ENCODE results near the gene FOXP4.

The FOXP4 gene

DNA sequence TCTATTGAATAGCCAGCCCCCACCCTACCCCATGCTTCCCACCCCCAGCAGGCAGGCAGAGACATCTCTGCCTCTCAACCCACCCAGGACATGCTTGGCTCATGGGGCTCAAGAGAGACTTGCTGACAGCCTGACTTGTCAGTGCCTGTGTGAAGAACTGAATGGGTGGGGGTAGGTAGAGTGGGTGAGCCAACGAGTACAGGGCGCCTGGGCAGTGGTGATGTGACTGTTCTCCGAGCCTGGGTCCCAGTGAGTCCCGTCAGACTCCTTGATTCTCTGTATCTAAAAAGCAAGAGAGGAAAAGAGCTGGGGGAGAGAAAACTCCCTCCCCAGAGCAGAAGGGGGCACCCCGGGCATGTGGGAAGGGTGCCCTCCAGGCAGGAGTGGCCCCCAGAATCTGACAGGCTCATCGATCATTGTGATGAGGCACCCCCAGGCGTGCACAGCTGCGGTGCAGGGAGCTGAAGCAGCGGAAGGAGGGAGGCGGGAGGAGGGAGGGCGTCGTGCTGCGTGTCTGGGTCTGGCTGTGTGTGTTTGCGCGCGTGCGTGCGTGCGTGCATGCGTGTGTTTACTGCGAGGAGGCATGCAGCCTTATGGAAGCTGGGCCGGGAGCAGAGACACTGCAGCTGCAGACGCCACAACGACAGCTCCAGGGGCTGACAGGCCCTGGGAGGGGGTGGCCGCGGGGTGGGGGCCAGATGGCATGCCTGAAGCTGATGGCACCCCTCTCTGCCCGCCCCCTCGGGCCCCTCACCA is 40.2 kb downstream of the FOXP4 start:
- no peak for DNase-seq (ENCODE audit: low read depth, low spot score)
- H3K4me3 ChIP-seq (ENCODE audit: low read depth, low read length): no peak overlapping the region
- TF ChIP-seq, protein P1, sequence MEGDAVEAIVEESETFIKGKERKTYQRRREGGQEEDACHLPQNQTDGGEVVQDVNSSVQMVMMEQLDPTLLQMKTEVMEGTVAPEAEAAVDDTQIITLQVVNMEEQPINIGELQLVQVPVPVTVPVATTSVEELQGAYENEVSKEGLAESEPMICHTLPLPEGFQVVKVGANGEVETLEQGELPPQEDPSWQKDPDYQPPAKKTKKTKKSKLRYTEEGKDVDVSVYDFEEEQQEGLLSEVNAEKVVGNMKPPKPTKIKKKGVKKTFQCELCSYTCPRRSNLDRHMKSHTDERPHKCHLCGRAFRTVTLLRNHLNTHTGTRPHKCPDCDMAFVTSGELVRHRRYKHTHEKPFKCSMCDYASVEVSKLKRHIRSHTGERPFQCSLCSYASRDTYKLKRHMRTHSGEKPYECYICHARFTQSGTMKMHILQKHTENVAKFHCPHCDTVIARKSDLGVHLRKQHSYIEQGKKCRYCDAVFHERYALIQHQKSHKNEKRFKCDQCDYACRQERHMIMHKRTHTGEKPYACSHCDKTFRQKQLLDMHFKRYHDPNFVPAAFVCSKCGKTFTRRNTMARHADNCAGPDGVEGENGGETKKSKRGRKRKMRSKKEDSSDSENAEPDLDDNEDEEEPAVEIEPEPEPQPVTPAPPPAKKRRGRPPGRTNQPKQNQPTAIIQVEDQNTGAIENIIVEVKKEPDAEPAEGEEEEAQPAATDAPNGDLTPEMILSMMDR (IDR thresholded peaks at IDR 0.05; ENCODE audit: insufficient read depth, low read length, missing control alignments): no peak
- ChIA-PET POLR2A (no interaction called here), CTCF (interaction anchor here (1.3 to 11.4 kb wide), 7 partner anchors 9 to 218 kb away, joined by 3 to 121 read pairs (median 10); no protein-coding TSS in a partner anchor)

DNA sequence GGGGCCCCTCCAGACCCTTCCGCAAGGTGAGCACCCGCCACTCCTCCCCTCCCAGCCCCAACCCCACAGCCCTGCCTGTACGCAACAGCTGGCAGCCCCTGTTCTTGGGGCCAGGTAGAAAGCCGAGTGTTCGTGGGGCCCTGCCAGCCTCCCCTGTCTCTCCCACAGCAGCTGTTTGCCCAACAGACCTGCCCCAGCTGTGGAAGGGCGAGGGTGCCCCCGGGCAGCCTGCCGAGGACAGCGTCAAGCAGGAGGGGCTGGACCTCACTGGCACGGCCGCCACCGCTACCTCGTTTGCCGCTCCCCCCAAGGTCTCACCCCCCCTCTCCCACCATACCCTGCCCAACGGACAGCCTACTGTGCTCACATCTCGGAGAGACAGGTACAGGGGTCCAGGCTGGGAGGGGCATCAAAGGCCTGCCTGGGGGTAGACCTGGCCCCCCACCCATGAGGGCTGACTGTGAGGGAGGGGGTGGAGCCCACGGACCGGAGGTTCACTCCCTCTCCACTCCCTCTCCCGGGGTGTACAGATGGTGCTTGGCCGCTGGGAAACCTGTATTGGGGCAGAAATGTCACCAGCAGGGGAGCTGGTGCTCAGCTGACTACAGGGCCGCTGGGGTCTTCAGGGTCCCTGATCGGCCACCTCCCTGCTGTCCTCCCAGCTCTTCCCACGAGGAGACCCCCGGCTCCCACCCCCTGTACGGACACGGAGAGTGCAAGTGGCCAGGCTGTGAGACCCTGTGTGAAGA is 41.1 kb downstream of the FOXP4 start:
- ChIA-PET POLR2A (no interaction called here), CTCF (interaction anchor here (1.5 to 21.2 kb wide), 8 partner anchors 8 to 219 kb away, joined by 4 to 481 read pairs (median 18); no protein-coding TSS in a partner anchor)
- TF ChIP-seq, protein P1 (IDR thresholded peaks at IDR 0.05; ENCODE audit: insufficient read depth, low read length, missing control alignments): no peak
- DNase-seq (ENCODE audit: low read depth, low spot score): no peak
- no peak overlapping the region for H3K4me3 ChIP-seq (ENCODE audit: low read depth, low read length)

DNA sequence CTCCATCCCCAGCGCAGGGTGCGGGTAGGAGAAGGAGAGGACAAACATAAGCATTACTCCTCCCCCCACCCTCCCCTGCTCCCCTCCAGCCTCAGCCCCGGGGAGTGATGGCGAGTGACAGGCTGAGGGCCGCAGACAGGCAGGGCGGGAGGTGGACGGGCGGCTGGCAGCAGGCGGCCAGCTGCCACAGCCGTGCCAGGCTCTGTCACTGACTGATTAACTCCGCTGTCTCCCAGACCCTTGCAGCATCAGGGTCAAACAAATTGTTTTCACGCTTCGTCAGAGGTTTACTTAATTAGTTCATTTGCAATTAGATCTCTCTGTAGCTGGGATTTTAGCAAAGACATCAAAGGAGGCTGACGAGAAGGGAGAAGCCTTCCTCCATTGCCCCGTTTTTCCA is 41.9 kb downstream of the FOXP4 start:
- no peak for DNase-seq (ENCODE audit: low read depth, low spot score)
- CTCF ChIA-PET: interaction anchor here (0.6 to 21.2 kb wide), 11 partner anchors 8 to 216 kb away, joined by 3 to 481 read pairs (median 9); no protein-coding TSS in a partner anchor
- H3K4me3 ChIP-seq (ENCODE audit: low read depth, low read length): no peak overlapping the region
- POLR2A ChIA-PET: no interaction called here
- TF ChIP-seq, protein P1 (IDR thresholded peaks at IDR 0.05; ENCODE audit: insufficient read depth, low read length, missing control alignments): no peak

DNA sequence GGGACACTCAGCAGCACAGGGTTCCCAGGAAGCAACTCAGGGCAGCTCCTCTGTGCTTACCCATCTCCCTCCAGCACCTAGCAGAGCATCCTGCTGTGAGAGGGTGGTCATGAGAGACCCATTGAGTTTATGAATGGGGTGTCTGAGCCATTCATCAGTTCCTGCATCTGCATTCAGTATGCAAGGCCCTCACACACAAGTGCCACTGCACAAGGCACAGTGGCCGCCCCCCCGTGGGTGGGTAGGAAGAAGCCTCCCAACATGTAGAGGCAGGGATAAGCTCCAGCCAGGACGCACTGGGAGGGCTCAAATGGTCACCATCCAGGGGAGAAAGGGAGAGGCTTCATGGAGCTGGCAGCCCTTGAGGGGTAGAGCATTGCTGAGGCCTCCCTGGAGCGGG is 43.0 kb downstream of the FOXP4 start:
- DNase-seq (ENCODE audit: low read depth, low spot score): no peak
- ChIA-PET POLR2A (no interaction called here), CTCF (interaction anchor here (1.1 to 21.2 kb wide), 14 partner anchors 8 to 217 kb away, joined by 3 to 481 read pairs (median 4); no protein-coding TSS in a partner anchor)
- TF ChIP-seq, protein P1 (IDR thresholded peaks at IDR 0.05; ENCODE audit: insufficient read depth, low read length, missing control alignments): no peak
- H3K4me3 ChIP-seq (ENCODE audit: low read depth, low read length): no peak overlapping the region

DNA sequence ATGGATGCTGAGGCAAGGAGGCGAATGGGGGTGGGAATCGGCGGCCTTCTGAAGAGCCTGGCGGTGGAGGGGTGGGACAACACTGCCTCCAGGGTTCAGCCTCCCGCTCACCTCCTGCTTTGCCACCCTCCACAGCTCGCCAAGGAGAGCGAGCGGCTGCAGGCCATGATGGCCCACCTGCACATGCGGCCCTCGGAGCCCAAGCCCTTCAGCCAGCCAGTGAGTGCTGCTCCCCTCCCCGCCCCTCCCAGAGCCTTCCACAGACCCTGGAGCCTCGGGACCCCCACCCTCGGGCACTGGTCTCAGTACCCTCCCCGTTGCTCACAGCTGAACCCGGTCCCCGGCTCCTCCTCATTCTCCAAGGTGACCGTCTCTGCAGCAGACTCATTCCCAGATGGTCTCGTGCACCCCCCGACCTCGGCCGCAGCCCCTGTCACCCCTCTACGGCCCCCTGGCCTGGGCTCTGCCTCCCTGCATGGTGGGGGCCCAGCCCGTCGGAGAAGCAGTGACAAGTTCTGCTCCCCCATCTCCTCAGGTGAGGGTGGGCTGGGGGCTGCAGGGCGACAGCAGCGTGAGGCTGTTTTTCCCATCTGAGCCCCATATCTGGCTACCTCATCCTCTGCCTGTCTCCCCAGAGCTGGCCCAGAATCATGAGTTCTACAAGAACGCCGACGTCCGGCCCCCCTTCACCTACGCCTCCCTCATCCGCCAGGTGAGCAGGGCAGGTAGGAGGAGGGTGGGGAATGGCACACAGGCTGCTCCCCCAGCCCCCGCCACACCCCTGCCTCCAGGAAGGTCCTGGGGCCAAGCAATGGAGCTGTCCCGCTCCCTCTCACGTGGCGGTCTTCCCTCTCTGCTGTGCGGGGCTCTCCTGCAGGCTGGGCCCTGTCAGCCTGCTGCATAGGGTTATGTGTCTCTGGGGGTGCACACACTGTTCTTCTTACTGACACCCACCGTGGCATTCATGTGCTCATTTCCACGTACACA is 43.7 kb downstream of the FOXP4 start:
- ChIA-PET CTCF (interaction anchor here (1.2 to 21.2 kb wide), 20 partner anchors 7 to 218 kb away, joined by 3 to 481 read pairs (median 8); no protein-coding TSS in a partner anchor), POLR2A (no interaction called here)
- no peak overlapping the region for H3K4me3 ChIP-seq (ENCODE audit: low read depth, low read length)
- no peak for DNase-seq (ENCODE audit: low read depth, low spot score)
- TF ChIP-seq, protein P1 (IDR thresholded peaks at IDR 0.05; ENCODE audit: insufficient read depth, low read length, missing control alignments): no peak

Data from AG04449 (cell line).